GM12873 (cell line): ENCODE measurements around the gene ZNF574.

Experiments
- CTCF ChIP-seq: IDR thresholded peaks from 2 replicates; pipeline ENCODE4 v1.5.1; 2012; ENCODE audit warnings: low read depth, mild to moderate bottlenecking, moderate library complexity, low read length, control low read depth; ENCODE audit not compliant: insufficient read depth; ENCODE audit errors: missing control alignments

ZNF574 gene

GRCh38 chr19:42090672-42091071, 14.7 kb downstream of the ZNF574 start:
- no peak for TF ChIP-seq CTCF

GRCh38 chr19:42091300-42091699, 15.3 kb downstream of the ZNF574 start:
- no peak for TF ChIP-seq CTCF

- TF ChIP-seq CTCF: no peak
Observed at GRCh38 chr19:42091742-42092141, 15.8 kb downstream of the ZNF574 start.

- TF ChIP-seq CTCF: peak; percentile 71
Observed at GRCh38 chr19:42092350-42092749, 16.4 kb downstream of the ZNF574 start.

GRCh38 chr19:42093505-42093904, 17.5 kb downstream of the ZNF574 start:
- TF ChIP-seq CTCF: no peak

GRCh38 chr19:42093926-42094325, 18.0 kb downstream of the ZNF574 start:
- no peak for TF ChIP-seq CTCF

GRCh38 chr19:42095142-42095813, 19.3 kb downstream of the ZNF574 start:
- no peak for TF ChIP-seq CTCF
